Stimulated activated CD4-positive, alpha-beta T cell treated with anti-CD3 and anti-CD28 coated beads, Interleukin-2, amount 100 ng/mL, for 48 hours (primary cell): Measurements from ENCODE around the gene FRG2C.
A peak's percentile ranks its signal among the peaks of the same experiment; 100 is the strongest.
"Not testable (repeated sequence)": the region's sequence is repeated elsewhere in the genome, so short reads cannot be mapped to it uniquely, and the experiment has no call there.

Experiments
- DNase-seq, 2 donors: peaks; one replicate each; pipeline ENCODE4 v3.0.0-alpha.2; 2020

FRG2C gene

DNA sequence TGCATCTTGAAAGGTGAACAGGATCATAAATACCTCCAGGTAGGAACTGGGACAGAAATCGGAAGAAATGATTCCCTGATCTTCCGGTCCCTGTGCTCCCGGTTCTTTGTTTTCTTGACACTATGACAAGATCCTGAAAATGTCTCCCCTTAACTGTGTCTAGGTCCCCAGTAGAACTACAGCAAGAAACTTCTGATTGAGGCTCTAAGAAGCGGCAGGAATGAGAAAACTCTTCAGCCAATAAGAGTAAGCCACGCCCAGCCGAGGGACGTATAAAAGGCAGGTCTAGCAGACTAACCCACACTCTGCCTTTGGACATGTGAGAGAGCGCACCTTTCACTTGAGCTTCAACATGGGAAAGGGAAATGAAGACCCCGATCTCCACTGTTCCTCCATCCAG is at the start of gene FRG2C:
Gene FRG2C, plus strand, starts transcription at position 301 of the 400 bp plus-strand sequence. Its CDS starts 52 bp downstream, at position 353.
- DNase-seq = not testable (repeated sequence)

DNA sequence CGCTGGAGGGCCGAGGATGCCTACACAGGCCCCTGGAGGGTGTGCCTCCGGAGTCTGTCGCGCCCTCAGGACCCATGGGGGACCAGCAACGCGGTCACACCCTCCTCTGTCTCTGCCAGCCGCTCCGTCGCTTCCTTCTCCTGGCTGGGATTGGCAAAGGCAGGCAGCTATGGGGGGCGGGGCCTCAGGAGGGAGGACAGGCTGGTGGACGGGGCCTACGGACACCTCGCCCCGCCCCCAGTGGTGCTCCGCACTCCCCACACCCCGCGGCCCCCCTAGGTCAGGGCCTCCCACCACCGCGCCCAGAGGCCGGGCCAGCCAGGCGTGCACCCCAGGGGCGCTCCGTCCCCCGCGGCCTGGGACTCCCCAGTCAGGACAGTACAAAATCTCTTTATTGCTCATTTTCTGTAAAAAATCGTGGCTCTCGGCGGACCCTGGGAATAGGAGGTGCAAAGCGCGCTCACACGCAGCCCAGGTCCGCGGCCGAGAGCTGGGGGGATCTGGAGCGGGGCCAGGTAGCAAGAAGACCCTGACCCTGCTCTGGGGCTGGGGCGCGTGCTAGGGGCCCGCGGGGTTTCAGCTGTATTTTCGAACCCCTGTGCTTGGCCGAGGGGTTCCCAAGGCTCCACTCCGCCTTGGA is 45.3 kb upstream of the FRG2C start:
- not testable (repeated sequence) for DNase-seq

- DNase-seq = not testable (repeated sequence)
Measured at GRCh38 chr3:75619481-75620031, 44.6 kb upstream of the FRG2C start.

DNA sequence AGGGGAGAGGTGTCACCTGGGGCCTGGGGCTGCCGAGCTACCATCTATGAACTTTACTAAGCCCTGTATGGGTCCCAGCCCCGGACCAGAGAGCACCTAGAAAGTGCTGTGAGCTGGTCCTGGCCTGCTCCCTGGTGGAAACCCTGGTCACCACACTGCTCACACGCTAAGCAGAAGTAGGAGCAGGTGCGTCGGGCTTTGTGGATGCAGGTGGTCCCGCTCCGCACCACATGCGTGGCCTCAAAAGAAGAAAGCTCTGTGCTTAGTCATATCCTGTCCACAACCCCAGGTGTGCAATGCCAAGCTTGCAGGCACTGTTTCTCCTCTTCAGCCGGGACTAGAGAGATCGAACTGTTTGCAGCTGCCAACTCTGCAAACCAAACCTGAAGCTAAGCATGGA is 42.4 kb upstream of the FRG2C start:
- DNase-seq = not testable (repeated sequence)

GRCh38 chr3:75623656-75624055 is 40.5 kb upstream of the FRG2C start:
- not testable (repeated sequence) for DNase-seq

- DNase-seq = not testable (repeated sequence)
Measured at GRCh38 chr3:75630887-75631535, 33.1 kb upstream of the FRG2C start.

- DNase-seq = no peak
Measured at GRCh38 chr3:75631541-75631940, 32.6 kb upstream of the FRG2C start.

DNA sequence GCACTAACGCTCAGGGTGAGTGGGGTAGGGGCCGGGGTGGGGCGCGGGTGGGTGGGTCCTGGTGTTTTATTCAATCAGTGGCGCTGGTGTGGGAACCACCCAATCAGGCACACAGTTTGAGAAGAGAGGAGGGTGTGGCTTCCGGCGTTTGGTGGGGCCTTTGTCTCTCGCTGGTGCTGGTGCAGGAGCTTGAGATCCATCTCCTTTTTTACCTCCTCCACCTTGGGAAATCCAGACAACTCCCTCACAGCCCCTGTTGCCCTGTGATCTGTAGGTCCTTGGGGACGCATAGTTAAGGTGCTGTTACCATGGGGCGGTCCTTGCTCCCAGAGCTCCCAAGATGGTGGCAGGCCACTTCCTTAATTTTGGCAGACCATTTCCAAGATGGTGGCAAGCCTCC is 25.2 kb upstream of the FRG2C start:
- not testable (repeated sequence) for DNase-seq

DNA sequence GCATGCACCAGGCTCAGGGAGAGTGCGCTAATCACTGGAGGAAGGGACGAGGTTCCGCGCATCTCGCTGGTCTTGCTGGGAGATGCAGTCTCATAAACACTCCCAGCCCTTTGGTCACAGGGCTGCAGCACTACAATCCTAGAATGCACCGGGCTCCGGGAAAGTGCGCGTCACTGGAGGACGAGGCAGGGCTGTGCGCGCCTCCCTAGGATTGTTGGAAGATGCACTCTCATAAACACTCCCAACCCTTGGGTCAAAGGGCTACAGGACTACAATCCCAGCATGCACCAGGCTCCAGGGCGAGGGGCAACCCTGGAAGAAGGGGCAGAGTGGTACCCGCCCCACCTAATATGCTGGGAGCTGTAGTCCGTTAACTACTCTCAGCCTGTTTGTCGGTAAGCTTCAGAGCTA is 23.0 kb upstream of the FRG2C start:
- peak in 1 of 2 donors; percentile 26 for DNase-seq

DNA sequence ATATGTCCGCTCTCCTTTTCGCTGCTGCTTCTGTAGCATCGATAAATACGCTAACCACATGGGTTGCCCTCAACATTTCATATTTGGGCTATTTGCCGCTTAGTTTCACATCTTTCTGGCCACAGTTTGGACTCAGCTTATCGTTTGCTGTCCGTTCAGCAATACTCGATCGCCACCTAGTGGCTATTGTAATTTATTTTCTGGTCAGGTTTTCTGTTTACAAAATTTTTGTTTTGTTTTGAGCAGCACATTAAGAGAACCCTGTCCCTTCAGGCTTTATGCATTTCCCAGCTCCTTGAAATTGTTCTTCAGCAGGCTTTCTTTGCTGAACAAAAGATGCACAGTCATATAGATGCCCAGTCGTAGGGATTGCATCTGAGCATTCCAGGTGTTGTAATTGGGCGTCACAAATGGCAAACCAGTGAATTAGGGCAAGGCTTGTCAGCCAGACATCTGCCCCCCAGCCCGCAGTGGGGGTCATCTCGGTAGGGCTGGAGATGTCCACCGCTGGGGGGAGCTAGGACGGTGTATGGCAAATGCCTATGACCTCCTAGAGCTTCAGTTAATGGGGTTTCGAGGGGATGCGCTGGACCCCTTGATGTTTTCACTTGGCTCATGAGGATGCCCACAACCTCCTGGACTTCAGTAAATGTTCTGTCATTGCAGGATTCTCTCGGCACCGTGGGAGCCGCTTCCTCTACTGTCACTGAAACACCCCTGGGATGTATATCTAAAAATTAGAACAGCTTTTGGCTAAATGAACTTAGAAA is 20.9 kb upstream of the FRG2C start:
- not testable (repeated sequence) for DNase-seq

DNA sequence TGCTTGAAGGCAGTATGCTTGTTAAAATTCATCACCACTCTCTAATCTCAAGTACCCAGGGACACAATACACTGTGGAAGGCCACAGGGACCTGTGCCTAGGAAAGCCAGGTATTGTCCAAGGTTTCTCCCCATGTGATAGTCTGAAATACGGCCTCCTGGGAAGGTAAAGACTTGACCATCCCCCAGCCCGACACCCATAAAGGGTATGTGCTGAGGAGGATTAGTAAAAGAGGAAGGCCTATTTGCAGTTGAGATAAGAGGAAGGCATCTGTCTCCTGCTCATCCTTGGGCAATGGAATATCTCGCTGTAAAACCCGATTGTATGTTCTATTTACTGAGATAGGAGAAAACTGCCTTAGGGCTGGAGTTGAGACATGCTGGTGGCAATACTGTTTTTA is 18.6 kb upstream of the FRG2C start:
- DNase-seq = not testable (repeated sequence)

GRCh38 chr3:75650191-75650590 is 13.9 kb upstream of the FRG2C start:
- DNase-seq = no peak

DNA sequence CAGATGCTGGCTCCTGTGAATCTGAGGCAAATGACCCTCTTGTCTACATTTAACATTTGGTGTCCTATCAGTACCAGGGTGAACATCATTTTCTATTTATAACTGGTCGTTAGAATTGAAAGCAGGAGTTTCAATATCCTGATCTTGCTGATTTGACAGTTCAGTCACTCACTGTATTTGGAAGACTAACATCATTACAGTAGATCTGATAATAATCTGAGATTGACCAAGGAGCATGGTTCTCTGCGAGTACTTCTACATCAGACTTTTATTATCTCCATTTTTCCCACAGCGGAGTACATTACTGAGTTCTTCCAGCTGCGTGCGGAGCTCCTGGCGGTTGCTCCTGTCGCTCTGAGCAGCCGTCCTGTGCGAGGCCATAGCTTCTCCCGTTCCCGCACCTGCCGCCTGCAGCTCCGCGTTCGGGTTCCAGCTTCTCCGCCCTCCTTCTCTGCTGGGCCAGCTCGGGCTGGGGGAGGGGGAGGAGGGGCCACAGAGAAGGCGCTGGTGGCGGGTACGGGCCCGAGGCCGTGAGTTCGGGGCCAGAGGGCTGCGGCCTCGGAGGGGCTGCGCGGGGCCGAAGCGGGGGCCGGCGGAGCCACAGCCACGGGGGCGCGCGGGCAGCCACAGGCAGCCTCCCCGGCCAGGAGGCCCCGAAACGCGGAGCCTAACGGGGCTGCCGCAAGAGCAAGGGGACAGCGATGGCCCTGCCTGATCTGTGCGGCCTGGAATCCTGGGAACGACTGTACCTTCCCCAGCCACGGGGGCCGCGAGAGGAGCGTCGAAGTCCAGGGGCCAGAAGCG is 8.8 kb upstream of the FRG2C start:
- not testable (repeated sequence) for DNase-seq

DNA sequence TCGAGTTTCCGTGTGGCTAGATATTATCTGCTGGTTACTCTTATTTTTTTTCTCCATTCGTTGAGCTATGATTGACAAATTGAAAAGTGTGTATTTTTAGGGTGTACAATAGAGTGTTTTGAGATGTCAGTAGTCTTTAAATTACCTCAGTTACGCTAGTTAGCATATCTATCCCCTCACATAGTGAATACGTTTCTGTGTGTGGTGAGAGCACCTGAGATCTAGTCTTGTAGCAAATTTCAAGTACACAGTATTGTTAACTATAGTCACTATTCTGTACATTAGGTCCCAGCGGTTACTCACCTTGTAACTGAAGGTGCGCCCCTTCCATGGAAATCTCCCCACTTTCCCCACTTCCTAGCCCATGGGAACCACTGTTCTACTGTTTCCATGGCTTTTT is 8.2 kb upstream of the FRG2C start:
- not testable (repeated sequence) for DNase-seq

DNA sequence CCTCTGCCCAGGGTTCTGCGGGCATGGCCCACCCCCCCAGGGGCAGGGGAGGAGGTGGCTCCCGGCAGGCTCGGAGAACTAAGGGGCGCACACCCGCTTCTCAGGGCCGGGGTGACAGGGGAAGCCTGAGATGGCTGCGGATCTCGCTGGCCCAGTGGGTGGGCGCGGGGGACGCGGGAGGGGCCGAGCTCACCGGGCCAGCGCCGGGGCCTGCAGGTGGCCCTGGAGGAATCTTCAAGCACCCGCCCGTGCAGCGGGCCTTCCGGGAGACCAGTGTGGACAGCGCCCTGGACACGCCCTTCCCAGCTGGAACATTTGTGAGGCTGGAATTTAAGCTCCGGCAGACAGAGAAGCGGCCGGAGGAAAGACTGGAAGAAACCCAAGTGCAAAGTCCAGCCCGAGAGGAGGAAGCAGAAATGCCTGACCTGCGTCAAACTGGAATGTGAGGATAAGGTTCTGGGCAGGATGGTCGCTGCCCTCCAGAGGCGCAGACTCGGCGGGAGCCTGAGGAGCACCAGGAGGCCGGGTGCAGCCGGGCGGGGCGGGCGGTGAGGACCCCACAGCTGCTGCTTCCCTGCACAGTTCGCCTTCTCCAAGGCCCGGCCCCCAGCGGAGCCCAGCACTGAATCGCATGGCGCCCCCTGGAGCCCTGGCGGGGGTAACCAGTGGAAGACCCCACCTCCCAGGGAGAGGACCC is 5.6 kb upstream of the FRG2C start:
- not testable (repeated sequence) for DNase-seq

GRCh38 chr3:75659108-75659433 is 5.1 kb upstream of the FRG2C start:
- DNase-seq = not testable (repeated sequence)

DNA sequence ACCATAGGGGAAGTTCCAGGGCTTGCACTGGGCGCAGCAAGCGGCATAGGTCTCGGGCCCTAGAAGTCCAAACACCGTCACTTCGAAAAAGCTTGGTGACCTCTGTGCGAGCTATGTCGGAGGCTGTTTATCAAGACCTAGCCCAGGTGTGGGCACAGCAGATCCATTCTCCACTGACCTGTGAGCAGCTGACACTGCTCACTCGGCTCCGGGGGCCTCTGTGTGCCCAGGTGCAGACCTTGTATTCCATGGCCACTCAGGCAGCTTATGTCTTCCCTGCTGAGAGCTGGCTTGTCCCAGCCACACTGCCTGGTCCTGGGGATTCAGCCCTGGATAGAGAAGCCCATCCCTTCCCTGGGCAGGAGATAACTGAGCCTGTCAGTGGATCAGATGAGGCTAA is 1.5 kb downstream of the FRG2C start:
- not testable (repeated sequence) for DNase-seq

DNA sequence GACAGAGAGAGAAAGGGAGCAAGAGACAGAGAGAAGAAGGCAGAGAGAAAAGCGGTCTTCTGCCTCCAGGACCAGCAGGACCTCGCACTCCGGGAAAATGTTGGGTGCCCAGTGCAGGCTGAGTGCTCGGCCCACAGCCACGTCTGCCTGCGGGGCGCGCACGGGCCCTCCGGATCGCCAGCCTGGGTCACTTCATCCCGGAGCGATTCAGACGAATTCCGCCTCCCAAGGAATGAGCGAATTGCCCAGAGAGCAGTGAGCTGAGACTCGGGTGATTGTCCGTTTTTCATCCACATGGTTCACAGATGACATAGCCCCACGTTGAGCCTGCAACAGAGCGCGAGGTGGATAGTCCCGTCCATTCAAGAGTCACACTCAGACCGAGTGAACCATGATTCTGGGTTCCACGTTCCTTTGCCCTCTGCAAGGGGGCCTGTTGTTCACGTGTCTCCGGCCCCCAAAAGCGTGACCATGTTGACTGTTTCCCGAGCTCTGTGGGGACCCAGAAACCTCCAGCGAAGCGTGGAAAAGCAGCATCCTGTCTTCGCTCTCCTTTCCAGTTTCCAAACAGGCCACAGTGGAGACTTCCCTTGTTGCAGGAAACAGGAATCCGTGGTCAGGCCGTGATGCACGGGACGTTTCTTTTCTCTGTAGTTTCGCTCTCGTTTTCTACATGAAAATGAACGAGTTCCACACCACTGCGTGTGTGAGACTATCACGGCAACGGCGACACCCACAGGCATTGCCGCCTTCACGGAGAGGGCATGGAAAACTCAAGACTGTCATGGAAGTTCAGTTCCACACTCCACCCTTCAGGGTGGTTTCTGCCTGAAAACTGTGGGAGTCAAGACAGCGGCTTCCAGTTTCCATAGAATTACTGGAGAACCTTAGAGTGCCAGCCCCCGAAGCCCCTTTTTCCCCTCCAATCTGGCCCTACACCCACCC is 3.9 kb downstream of the FRG2C start:
- not testable (repeated sequence) for DNase-seq

DNA sequence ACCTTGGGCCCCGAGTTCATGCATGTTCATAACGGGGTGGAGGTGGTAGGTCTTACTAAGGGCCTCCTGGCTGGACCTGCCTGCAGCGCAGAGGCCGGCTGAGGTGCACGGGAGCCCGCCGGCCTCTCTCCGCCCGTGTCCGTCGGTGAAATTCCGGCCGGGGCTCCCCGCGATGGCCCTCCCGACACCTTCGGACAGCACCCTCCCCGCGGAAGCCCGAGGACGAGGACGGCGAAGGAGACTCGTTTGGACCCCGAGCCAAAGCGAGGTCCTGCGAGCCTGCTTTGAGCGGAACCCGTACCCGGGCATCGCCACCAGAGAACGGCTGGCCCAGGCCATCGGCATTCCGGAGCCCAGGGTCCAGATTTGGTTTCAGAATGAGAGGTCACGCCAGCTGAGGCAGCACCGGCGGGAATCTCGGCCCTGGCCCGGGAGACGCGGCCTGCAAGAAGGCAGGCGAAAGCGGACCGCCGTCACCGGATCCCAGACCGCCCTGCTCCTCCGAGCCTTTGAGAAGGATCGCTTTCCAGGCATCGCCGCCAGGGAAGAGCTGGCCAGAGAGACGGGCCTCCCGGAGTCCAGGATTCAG is 4.7 kb downstream of the FRG2C start:
- DNase-seq = peak; percentile 27 to 29
